ENCODE measurements around the gene ZMYM2.

DNA sequence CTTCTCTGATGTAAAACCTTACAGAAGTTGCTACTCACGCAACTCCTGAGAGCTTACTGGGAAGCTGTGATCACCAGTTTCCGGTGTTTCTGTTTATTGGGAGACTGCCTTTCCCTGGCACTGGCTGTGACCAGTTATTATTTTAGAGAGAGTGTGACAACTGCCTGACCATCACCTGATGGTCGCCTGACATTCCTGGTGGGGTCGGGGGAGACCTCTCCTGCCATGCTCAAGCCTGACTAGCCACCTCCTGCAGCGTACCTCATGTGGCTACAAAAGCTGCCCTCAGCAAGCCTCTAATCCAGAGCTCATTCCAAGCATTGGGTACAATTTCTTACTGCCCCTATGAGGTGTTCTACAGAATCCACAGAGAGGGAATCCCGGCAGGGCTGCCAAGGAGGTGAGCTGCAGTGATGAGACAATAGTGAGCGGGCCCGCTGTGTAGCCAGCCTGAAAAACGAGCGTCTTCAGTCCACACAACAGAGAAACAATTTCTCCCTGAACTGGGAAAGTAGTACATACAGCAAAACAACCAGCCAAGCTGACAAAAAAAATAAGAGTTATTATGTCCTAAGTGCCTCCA, 173.6 kb downstream of the ZMYM2 start:
- TF ChIP-seq, protein P1, sequence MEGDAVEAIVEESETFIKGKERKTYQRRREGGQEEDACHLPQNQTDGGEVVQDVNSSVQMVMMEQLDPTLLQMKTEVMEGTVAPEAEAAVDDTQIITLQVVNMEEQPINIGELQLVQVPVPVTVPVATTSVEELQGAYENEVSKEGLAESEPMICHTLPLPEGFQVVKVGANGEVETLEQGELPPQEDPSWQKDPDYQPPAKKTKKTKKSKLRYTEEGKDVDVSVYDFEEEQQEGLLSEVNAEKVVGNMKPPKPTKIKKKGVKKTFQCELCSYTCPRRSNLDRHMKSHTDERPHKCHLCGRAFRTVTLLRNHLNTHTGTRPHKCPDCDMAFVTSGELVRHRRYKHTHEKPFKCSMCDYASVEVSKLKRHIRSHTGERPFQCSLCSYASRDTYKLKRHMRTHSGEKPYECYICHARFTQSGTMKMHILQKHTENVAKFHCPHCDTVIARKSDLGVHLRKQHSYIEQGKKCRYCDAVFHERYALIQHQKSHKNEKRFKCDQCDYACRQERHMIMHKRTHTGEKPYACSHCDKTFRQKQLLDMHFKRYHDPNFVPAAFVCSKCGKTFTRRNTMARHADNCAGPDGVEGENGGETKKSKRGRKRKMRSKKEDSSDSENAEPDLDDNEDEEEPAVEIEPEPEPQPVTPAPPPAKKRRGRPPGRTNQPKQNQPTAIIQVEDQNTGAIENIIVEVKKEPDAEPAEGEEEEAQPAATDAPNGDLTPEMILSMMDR (IDR thresholded peaks at IDR 0.05), result no peak
- TF ChIP-seq POLR2A (IDR thresholded peaks at IDR 0.05), result no peak
